GM06990 (cell line): ENCODE measurements around the gene RUFY2.
"Not testable (repeated sequence)": the region's sequence is repeated elsewhere in the genome, so short reads cannot be mapped to it uniquely, and the experiment has no call there.

ENCODE experiments used
- DNase-seq: peaks from one replicate; pipeline ENCODE4 v3.0.0-alpha.2; 2011; ENCODE audit not compliant: insufficient read length; ENCODE audit errors: extremely low read depth
- H3K27me3 ChIP-seq: replicated peaks from 2 replicates; pipeline ENCODE4 v1.6.0; 2011; ENCODE audit warnings: low read length; ENCODE audit not compliant: control insufficient read depth, insufficient read depth
- H3K36me3 ChIP-seq: 2 replicates; pipeline ENCODE4 v1.5.1; 2011; ENCODE audit warnings: low read length; ENCODE audit not compliant: control insufficient read depth, insufficient read depth
- H3K4me3 ChIP-seq: replicated peaks from 2 replicates; pipeline ENCODE4 v1.5.1; 2011; ENCODE audit warnings: low read depth, mild to moderate bottlenecking, control low read depth, low read length
- CTCF ChIP-seq: IDR thresholded peaks from 2 replicates; pipeline ENCODE4 v1.5.1; 2011; ENCODE audit warnings: low read length, control low read depth, mild to moderate bottlenecking, inconsistent platforms; ENCODE audit not compliant: insufficient read depth, poor library complexity, severe bottlenecking

RUFY2 gene

GRCh38 chr10:68330852-68331454, 76.1 kb downstream of the RUFY2 start:
- peak overlapping the region; percentile 85 for H3K4me3 ChIP-seq
- H3K27me3 ChIP-seq, result no peaks in the 10 kb centered on the region
- DNase-seq, result peak; percentile 23
- no peaks in the 10 kb centered on the region for H3K36me3 ChIP-seq
- no peak for TF ChIP-seq CTCF

GRCh38 chr10:68329506-68329861, 77.6 kb downstream of the RUFY2 start:
- no peaks in the 10 kb centered on the region for H3K27me3 ChIP-seq
- DNase-seq, result no peak
- H3K4me3 ChIP-seq, result no peak overlapping the region
- no peaks in the 10 kb centered on the region for H3K36me3 ChIP-seq
- TF ChIP-seq CTCF, result no peak

DNA sequence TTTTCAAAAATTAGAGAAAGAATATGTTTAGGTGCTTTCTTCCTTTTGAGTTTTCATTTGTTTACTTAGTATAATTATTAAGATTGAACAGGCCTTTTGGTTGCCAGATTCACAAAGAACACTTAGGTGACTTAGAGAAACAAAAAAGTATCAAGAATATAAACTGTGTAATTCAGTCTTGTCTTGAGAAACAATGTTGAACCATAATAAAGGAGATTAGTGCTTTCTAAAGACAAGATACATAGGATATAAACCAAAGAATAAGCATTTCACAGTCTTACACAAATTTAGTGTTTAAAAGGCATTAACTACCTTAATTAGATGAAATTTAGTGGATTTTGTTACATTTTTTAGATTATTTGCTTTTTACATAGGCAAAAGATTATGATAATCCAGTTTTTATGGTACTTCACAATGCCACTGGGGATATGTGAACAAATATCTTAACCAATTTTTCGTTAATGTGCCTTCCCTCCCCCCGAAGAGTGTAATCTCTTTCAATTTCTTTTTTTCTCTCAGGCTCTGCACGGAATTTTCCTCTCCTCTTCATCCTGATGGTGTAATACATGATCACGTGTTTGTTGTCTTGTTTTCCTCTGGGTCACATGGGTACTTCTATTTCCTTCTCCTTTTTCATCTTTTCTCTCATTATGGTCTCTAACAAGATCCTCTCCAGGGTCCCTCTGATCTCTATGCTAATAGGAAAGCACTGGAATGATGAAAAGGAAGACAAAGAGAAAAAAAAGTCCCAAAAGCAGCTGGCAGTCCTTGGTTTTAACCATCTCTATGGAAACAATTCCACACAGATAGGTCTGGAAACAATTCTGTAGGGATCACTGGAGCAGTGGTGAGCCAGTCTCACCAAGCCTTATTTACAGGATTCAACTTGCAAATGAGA, 78.9 kb downstream of the RUFY2 start:
- Histone ChIP-seq H3K27me3 (no peaks in the 10 kb centered on the region), H3K36me3 (no peaks in the 10 kb centered on the region), H3K4me3 (no peak overlapping the region)
- TF ChIP-seq CTCF, result no peak
- no peak for DNase-seq

GRCh38 chr10:68324396-68324795, 82.7 kb downstream of the RUFY2 start:
- H3K36me3 ChIP-seq, H3K27me3 ChIP-seq, H3K4me3 ChIP-seq, DNase-seq: not testable (repeated sequence)

DNA sequence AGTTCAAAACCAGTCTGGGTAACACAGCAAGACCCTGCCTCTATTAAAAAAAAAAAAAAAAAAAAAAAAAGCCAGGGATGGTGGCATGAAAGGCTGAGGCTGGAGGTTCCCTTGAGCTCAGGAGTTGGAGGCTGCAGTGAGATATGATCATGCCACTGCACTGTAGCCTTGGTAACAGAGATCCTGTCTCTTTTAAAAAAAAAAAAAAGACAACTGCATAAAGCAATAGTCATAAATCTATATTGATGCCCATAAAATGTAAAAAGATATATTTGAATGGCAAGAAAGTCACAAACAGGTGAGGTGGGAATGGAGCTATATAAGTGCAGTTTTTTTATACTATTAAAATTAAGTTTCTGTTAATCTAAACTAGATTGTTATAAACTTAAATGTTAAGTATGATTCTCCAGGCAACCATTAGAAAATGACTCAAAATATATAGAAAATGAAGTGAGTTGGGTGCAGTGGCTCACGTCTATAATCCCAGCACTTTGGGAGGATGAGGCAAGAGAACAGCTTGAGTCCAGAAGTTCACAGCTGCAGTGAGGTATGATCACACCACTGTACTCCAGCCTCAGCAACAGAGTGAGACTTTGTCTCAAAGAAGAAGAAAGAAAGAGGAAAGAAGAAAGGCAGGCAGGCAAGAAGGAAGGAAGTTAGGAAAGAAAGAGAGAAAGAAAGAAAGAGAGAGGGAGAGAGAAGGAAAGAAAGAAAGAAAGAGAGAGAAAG, 88.6 kb downstream of the RUFY2 start:
- TF ChIP-seq CTCF, result no peak
- Histone ChIP-seq H3K27me3 (no peaks in the 10 kb centered on the region), H3K4me3 (no peak overlapping the region), H3K36me3 (no peaks in the 10 kb centered on the region)
- no peak for DNase-seq

- no peaks in the 10 kb centered on the region for H3K36me3 ChIP-seq
- no peak for TF ChIP-seq CTCF
- DNase-seq, result no peak
- no peak overlapping the region for H3K4me3 ChIP-seq
- no peaks in the 10 kb centered on the region for H3K27me3 ChIP-seq
Observed at GRCh38 chr10:68315582-68315981, 91.5 kb downstream of the RUFY2 start.

DNA sequence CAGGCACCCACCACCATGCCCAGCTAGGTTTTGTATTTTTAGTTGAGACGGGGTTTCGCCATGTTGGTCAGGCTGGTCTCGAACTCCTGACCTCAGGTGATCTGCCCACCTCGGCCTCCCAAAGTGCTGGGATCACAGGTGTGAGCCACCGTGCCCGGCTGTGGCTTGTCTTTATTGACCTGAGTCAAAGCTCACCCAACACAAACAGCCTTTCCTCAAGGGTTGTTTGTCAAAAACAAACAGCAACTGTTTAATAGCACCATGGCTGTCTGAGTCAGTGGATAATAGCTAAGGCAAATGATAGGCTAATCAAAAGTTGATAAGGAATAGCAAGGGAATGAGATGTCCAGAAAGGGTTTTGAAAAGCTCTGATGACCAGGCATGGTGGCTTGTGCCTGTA, 92.1 kb downstream of the RUFY2 start:
- not testable (repeated sequence) for H3K36me3 ChIP-seq, DNase-seq, H3K27me3 ChIP-seq, H3K4me3 ChIP-seq
